ENCODE measurements around the gene TGFBR2.

TGFBR2 gene

GRCh38 chr3:30650348-30650995, 44.1 kb downstream of the TGFBR2 start:
- H3K4me3 ChIP-seq (ENCODE audit: low read depth, low read length): no peak overlapping the region
- no peak for TF ChIP-seq CTCF (IDR thresholded peaks at IDR 0.05; ENCODE audit: borderline replicate concordance, insufficient read depth, low read depth, low read length)

GRCh38 chr3:30654269-30654668, 47.9 kb downstream of the TGFBR2 start:
- no peak for TF ChIP-seq CTCF (IDR thresholded peaks at IDR 0.05; ENCODE audit: borderline replicate concordance, insufficient read depth, low read depth, low read length)
- no peak overlapping the region for H3K4me3 ChIP-seq (ENCODE audit: low read depth, low read length)

GRCh38 chr3:30655187-30655812, 48.9 kb downstream of the TGFBR2 start:
- no peak for TF ChIP-seq CTCF (IDR thresholded peaks at IDR 0.05; ENCODE audit: borderline replicate concordance, insufficient read depth, low read depth, low read length)
- H3K4me3 ChIP-seq (ENCODE audit: low read depth, low read length): no peak overlapping the region

GRCh38 chr3:30656624-30657141, 50.3 kb downstream of the TGFBR2 start:
- TF ChIP-seq CTCF (IDR thresholded peaks at IDR 0.05; ENCODE audit: borderline replicate concordance, insufficient read depth, low read depth, low read length): no peak
- no peak overlapping the region for H3K4me3 ChIP-seq (ENCODE audit: low read depth, low read length)

GRCh38 chr3:30657914-30658313, 51.5 kb downstream of the TGFBR2 start:
- H3K4me3 ChIP-seq (ENCODE audit: low read depth, low read length): no peak overlapping the region

GRCh38 chr3:30658328-30659052, 52.1 kb downstream of the TGFBR2 start:
- TF ChIP-seq CTCF (IDR thresholded peaks at IDR 0.05; ENCODE audit: borderline replicate concordance, insufficient read depth, low read depth, low read length): no peak
- no peak overlapping the region for H3K4me3 ChIP-seq (ENCODE audit: low read depth, low read length)

More at GRCh38 chr3:30657914-30658313, 51.5 kb downstream of the TGFBR2 start:
- no peak for TF ChIP-seq CTCF (IDR thresholded peaks at IDR 0.05; ENCODE audit: borderline replicate concordance, insufficient read depth, low read depth, low read length)
